Right lobe of liver (tissue), 6 donors: ENCODE data around the gene ST6GAL2. TPM values are rescaled to one million over a fixed set of nuclear protein-coding genes. Genes with fewer than 3 reads are reported as not detected.

ENCODE experiments used
- ATAC-seq, 4 donors: fragments of 200-7000 bp; cut with Tn5 transposase; one replicate each; pipeline ENCODE4 v1.9.1; 2020; ENCODE audit warnings: mild to moderate bottlenecking in 4 of 4, moderate library complexity in 4 of 4
- DNase-seq, 3 donors: peaks; one replicate each; pipeline ENCODE4 v3.0.0-alpha.2; 2020
- H3K27ac ChIP-seq, 3 donors: fragments of 200-600 bp; one replicate each; pipeline ENCODE4 v1.8.0; 2022
- H3K27me3 ChIP-seq, 2 donors: fragments of 200-600 bp; one replicate each; pipeline ENCODE4 v1.8.0; 2022
- H3K36me3 ChIP-seq, 4 donors: fragments of 200-600 bp; sonication (generic) in 1 of 4; one replicate each; pipeline versions ENCODE4 v1.5.1 to v1.8.0; 2017 to 2022; ENCODE audit warnings: control low read depth in 1 of 4
- H3K4me1 ChIP-seq, 4 donors: fragments of 200-600 bp; sonication (generic) in 1 of 4; one replicate each; pipeline versions ENCODE4 v1.5.1 to v1.8.0; 2017 to 2022; ENCODE audit warnings: control low read depth in 1 of 4
- H3K4me3 ChIP-seq, 3 donors: fragments of 200-600 bp; one replicate each; pipeline ENCODE4 v1.8.0; 2022
- H3K9me3 ChIP-seq, 4 donors: fragments of 200-600 bp; sonication (generic) in 1 of 4; one replicate each; pipeline versions ENCODE4 v1.5.1 to v1.8.0; 2017 to 2022; ENCODE audit warnings: control low read depth in 1 of 4
- POLR2A ChIP-seq: fragments of 450-650 bp; IDR thresholded peaks from one replicate; pipeline ENCODE4 v1.6.1; 2017; ENCODE audit warnings: antibody characterized with exemption, mild to moderate bottlenecking
- WGBS: methylation state at CpG from one replicate; pipeline ENCODE4 v1.1.6; 2018; ENCODE audit warnings: low coverage, low lambda C conversion rate; ENCODE audit not compliant: insufficient coverage; ENCODE audit errors: missing lambda C conversion rate; 5-methylcytosine and 5-hydroxymethylcytosine counted together
- intact Hi-C, 2 donors: fragments of 100-400 bp; cut with DNase I; formaldehyde crosslinking; loops; one replicate each; pipeline versions ENCODE4 v1.11.2 to v1.14.1; 2022
- long read RNA-seq: library from polyadenylated mRNA; unstranded; transcript quantifications from one replicate; pipeline ENCODE4 v2.0.0, GENCODE V29; 2019
- total RNA-seq, 6 experiments: library from RNA; depleted of rRNA in 2 of 6; stranded (reverse); fragments of >200 nt in 2 of 6; fragmentation: NEBNext Ultra II Directional in 3 of 6; extraction: Animal tissue kit (Norgen Biotek cat#: 25700) in 3 of 6; gene quantifications; one replicate each; pipeline versions ENCODE4 v1.1.0 to v1.2.4, GENCODE V29; 2016 to 2023
- TF ChIP-seq, protein P1 (sequence below), 4 donors: fragments of 200-600 bp in 3 of 4; fragments of 450-650 bp in 1 of 4; IDR thresholded peaks; one replicate each; pipeline versions ENCODE4 v1.5.1 to v1.8.0; 2016 to 2022; ENCODE audit warnings: antibody characterized with exemption in 4 of 4, mild to moderate bottlenecking in 2 of 4
- donor health status: DM: no; HTN: yes; CAD: no.
- donor health status: DM: no; HTN: no; CAD: no.
- donor health status: DM: no; HTN: no; CAD: no.
- donor health status: DM: no; HTN: yes; CAD: no.
- donor health status: DM: no; HTN: yes; CAD: no.

Gene ST6GAL2, protein sequence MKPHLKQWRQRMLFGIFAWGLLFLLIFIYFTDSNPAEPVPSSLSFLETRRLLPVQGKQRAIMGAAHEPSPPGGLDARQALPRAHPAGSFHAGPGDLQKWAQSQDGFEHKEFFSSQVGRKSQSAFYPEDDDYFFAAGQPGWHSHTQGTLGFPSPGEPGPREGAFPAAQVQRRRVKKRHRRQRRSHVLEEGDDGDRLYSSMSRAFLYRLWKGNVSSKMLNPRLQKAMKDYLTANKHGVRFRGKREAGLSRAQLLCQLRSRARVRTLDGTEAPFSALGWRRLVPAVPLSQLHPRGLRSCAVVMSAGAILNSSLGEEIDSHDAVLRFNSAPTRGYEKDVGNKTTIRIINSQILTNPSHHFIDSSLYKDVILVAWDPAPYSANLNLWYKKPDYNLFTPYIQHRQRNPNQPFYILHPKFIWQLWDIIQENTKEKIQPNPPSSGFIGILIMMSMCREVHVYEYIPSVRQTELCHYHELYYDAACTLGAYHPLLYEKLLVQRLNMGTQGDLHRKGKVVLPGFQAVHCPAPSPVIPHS
- total RNA-seq = 1 to 10 TPM in 4 of 6 experiments, under 1 TPM in 2; 0.55 to 2.4 (median 1.7) TPM
- long read RNA-seq = 0 reads

DNA sequence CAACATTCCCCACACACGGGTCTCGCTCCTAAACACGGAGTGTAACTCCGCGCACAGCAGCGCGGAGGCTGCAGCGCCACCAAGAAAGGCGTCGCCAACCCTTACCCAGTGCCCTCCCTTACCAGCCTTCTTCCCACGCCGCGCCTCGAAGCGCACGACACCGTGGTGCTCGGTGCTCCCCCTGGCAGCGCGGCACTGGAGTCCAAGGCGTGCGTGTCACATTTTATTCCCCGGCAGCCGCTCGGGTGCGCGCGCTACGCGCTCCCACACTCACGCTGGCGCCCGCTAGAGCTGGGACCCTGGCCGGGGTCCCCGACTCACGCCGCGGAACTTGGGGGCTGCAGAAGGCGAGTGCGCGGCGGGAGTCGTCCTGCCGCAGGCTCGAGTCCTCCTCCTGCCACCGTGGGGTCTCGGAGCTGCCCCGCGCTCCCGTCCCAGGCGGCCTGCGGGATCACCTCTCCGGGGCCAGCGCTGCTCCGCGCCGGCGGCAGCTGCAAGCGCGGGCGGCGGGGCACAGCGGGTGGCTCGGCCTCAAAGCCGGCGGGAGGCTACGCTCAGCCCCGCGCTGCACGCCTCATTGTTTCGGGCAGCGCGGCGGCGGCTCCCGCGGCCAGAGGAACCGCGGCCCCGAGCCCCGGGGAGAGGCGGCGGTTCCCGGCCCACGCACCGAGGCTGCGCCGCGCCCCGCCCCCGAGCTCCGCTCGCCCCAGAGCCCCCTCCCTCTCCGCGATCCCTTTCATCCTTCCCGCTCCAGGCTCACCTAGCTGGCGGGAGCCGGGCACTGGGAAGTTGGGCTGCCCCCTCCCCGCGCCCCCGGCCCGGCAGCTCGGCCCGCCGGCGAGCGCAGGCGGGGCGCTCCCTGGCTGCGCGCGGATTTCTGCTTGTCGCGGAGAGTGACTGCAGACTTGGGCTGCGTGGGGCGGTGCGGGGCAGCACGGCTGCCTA is at the start of gene ST6GAL2:
TSS of gene ST6GAL2 (minus strand) at position 197 of the 945 bp plus-strand sequence. CDS start 42,190 bp downstream, outside the sequence.
- 3% methylated on average over 10 of the region's 118 CpGs for WGBS
- ATAC-seq (peak in 2 of 4 donors; percentile 14 to 33), DNase-seq (no peak)
- Histone ChIP-seq H3K4me1 (peaks cover 0 to 10% (median 0%) of the 10 kb centered on the region in 4 donors), H3K9me3 (no peaks in the 10 kb centered on the region), H3K27me3 (peaks cover 0 to 10% of the 10 kb centered on the region in 2 donors), H3K27ac (peak within 1 kb of the TSS in 1 of 3 donors; percentile 40), H3K4me3 (peak within 1 kb of the TSS; percentile 21 to 43 (median 28)), H3K36me3 (no peaks in the 10 kb centered on the region)
- no peak for TF ChIP-seq POLR2A
- TF ChIP-seq, protein P1, sequence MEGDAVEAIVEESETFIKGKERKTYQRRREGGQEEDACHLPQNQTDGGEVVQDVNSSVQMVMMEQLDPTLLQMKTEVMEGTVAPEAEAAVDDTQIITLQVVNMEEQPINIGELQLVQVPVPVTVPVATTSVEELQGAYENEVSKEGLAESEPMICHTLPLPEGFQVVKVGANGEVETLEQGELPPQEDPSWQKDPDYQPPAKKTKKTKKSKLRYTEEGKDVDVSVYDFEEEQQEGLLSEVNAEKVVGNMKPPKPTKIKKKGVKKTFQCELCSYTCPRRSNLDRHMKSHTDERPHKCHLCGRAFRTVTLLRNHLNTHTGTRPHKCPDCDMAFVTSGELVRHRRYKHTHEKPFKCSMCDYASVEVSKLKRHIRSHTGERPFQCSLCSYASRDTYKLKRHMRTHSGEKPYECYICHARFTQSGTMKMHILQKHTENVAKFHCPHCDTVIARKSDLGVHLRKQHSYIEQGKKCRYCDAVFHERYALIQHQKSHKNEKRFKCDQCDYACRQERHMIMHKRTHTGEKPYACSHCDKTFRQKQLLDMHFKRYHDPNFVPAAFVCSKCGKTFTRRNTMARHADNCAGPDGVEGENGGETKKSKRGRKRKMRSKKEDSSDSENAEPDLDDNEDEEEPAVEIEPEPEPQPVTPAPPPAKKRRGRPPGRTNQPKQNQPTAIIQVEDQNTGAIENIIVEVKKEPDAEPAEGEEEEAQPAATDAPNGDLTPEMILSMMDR (IDR thresholded peaks at IDR 0.05) = no peak
- intact Hi-C loops = no loop called here

DNA sequence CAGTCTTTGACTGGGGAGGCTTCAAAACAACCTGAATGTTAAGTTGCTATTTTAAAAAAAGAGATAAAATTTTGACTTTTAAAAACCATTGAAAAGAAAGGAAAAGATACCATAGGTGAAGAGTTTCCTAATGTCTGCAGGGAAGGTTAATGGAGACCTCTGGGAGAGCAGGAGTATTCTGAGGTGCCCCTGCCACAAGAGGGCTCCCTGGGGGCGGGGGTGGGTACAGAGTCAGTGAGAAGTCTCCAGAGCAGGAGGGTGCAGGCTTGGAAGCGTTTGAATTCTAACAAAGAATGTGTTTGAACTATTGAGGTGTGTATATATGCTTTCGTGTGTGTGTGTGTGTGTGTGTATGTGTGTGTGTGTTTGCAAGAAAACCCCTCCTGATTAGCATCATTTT is 46.7 kb upstream of the ST6GAL2 start:
- intact Hi-C loops = no loop called here
- ATAC-seq (no peak), DNase-seq (no peak)
- Histone ChIP-seq H3K27ac (no peak overlapping the region), H3K36me3 (no peaks in the 10 kb centered on the region), H3K27me3 (no peaks in the 10 kb centered on the region), H3K9me3 (no peaks in the 10 kb centered on the region), H3K4me3 (no peak overlapping the region), H3K4me1 (no peaks in the 10 kb centered on the region)
- TF ChIP-seq, protein P1 (IDR thresholded peaks at IDR 0.05) = no peak
- TF ChIP-seq POLR2A = no peak
- 32% methylated on average over 3 of the region's 3 CpGs for WGBS

DNA sequence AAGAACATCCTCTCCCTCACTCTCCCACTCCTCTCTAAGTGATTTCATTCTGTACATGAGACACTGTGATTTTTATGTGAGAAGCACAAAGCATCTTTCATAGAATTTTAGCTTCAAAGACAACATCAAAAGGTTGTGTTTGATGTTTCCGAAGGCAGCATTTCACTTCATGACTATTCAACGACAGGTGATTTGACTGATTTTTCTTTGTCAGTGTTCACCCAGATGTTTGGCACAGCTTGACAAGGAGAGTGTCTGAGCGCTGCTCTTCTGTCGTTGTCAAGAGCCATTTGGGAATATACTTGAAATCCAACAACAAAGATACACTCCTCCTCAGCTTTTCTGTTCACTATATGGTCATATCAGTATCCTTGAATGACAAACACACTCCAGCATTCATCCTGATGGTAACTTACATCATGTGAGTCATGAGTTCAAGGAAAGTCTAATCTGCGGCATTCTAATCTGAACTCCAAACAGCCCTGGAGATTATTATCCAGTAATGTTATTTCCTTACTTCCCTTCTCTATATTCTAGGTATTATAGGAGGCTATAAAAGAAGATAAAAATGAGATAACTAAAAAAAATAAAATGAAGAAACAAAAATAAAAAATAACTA is 45.9 kb upstream of the ST6GAL2 start:
- no peaks in the 10 kb centered on the region for H3K9me3 ChIP-seq
- no peaks in the 10 kb centered on the region for H3K36me3 ChIP-seq
- H3K4me3 ChIP-seq = no peak overlapping the region
- H3K4me1 ChIP-seq = no peaks in the 10 kb centered on the region
- TF ChIP-seq POLR2A = no peak
- TF ChIP-seq, protein P1 (IDR thresholded peaks at IDR 0.05) = no peak
- H3K27ac ChIP-seq = no peak overlapping the region
- H3K27me3 ChIP-seq = no peaks in the 10 kb centered on the region
- DNase-seq (no peak), ATAC-seq (no peak)
- intact Hi-C loops = no loop called here
- WGBS = 66% methylated on average over 5 of the region's 5 CpGs

DNA sequence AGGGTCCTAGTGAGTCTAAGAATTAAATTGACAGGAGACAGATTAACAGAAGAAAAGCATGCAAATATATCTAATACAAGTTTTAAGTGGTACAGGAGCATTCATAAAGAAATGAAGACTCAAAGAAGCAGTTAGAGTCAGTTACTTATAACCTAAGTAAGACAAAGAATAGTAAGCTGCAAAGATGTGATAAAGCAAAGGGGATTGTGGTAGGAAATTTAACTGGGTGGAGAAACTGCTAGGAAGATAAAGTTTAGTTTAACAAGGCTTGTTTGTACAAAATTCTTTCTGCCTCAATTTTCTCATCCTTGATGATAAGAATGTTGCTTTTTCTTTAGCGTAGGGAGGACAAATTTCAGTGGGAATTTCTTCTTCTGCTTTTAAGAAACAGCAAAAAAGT is 35.5 kb upstream of the ST6GAL2 start:
- DNase-seq (no peak), ATAC-seq (no peak)
- Histone ChIP-seq H3K36me3 (no peaks in the 10 kb centered on the region), H3K9me3 (no peaks in the 10 kb centered on the region), H3K4me3 (no peak overlapping the region), H3K27me3 (no peaks in the 10 kb centered on the region), H3K27ac (no peak overlapping the region), H3K4me1 (no peaks in the 10 kb centered on the region)
- TF ChIP-seq, protein P1 (IDR thresholded peaks at IDR 0.05) = no peak
- TF ChIP-seq POLR2A = no peak
- intact Hi-C loops = no loop called here
- 50% methylated on average over 1 of the region's 1 CpG for WGBS
